B cell (primary cell): ENCODE results near the gene MARCHF3. TPM values are rescaled to one million over a fixed set of nuclear protein-coding genes. Genes with fewer than 3 reads are reported as not detected.

Source experiments
- ATAC-seq: fragments of 200-7000 bp; cut with Tn5 transposase; one replicate; pipeline ENCODE4 v1.10.0; 2021; ENCODE audit warnings: low read depth, mild to moderate bottlenecking, moderate number of reproducible peaks, moderate library complexity
- CTCF ChIA-PET: fragments of 350-600 bp; sonication (Branson Sonifier 250); formaldehyde crosslinking; loops from one replicate; lab custom pipeline; 2021; ENCODE audit warnings: antibody characterized with exemption, inconsistent platforms; lab: Charles Lee
- POLR2A ChIA-PET: fragments of 350-600 bp; sonication (Branson Sonifier 250); formaldehyde crosslinking; loops from one replicate; lab custom pipeline; 2021; ENCODE audit warnings: antibody characterized with exemption; lab: Charles Lee
- DNase-seq: peaks from one replicate; pipeline ENCODE4 v3.0.0; 2013
- H2AFZ ChIP-seq: 2 replicates; pipeline ENCODE4 v1.6.1; 2012; ENCODE audit warnings: mild to moderate bottlenecking, low read depth, low read length; ENCODE audit not compliant: insufficient read depth, poor library complexity, severe bottlenecking
- H3K27ac ChIP-seq, 2 donors: 1 replicate in 1 of 2; 2 replicates in 1 of 2; pipeline ENCODE4 v1.5.1; 2012 to 2013; ENCODE audit warnings: low read length in 2 of 2, mild to moderate bottlenecking in 2 of 2, moderate library complexity in 1 of 2
- H3K27me3 ChIP-seq, 4 experiments: fragments of 200-600 bp in 1 of 4; sonication (generic) in 1 of 4; replicated peaks in 1 of 4; 1 replicate in 2 of 4; 2 replicates in 2 of 4; pipeline versions ENCODE4 v1.6.1 to v1.7.0; 2013 to 2016; ENCODE audit warnings: low read length in 3 of 4, mild to moderate bottlenecking in 2 of 4, mixed read lengths in 1 of 4, moderate library complexity in 1 of 4; ENCODE audit not compliant: insufficient read depth in 4 of 4, control insufficient read depth in 3 of 4; ENCODE audit errors: control extremely low read depth in 1 of 4
- H3K36me3 ChIP-seq, 2 experiments: replicated peaks in 1 of 2; 1 replicate in 1 of 2; 2 replicates in 1 of 2; pipeline versions ENCODE4 v1.6.1 to v1.7.1; 2013; ENCODE audit warnings: low read length in 1 of 2; ENCODE audit not compliant: insufficient read depth in 2 of 2, control insufficient read depth in 1 of 2; ENCODE audit errors: control extremely low read depth in 1 of 2, extremely low read depth in 1 of 2
- H3K4me1 ChIP-seq, 2 donors: fragments of 200-600 bp in 1 of 2; sonication (generic) in 1 of 2; 1 replicate in 1 of 2; 2 replicates in 1 of 2; pipeline versions ENCODE4 v1.5.1 to v1.6.1; 2013 to 2017; ENCODE audit warnings: low read length in 2 of 2; ENCODE audit not compliant: control insufficient read depth in 2 of 2, insufficient read depth in 2 of 2
- H3K4me2 ChIP-seq: replicated peaks from 2 replicates; pipeline ENCODE3; 2012; ENCODE audit warnings: mild to moderate bottlenecking, low read depth, low read length; ENCODE audit not compliant: poor library complexity, severe bottlenecking
- H3K4me3 ChIP-seq, 5 experiments: fragments of 200-600 bp in 1 of 5; sonication (generic) in 1 of 5; 1 replicate in 3 of 5; 2 replicates in 2 of 5; pipeline versions ENCODE4 v1.5.1 to v1.7.0; 2011 to 2016; ENCODE audit warnings: low read length in 4 of 5, mild to moderate bottlenecking in 4 of 5, low read depth in 2 of 5, control low read depth in 1 of 5, moderate library complexity in 1 of 5; ENCODE audit not compliant: insufficient read depth in 1 of 5; ENCODE audit errors: control extremely low read depth in 1 of 5, extremely low read depth in 1 of 5
- H3K79me2 ChIP-seq: fragments of 200-600 bp; sonication (generic); one replicate; pipeline ENCODE4 v1.6.0; 2016; ENCODE audit warnings: low read length; ENCODE audit not compliant: control insufficient read depth, insufficient read depth
- H3K9ac ChIP-seq: fragments of 200-600 bp; sonication (generic); 2 replicates; pipeline ENCODE4 v1.6.1; 2017; ENCODE audit warnings: mild to moderate bottlenecking, low read length, moderate library complexity
- H3K9me3 ChIP-seq, 3 donors: one replicate each; pipeline versions ENCODE4 v1.6.1 to v1.7.1; 2013; ENCODE audit warnings: low read length in 2 of 3; ENCODE audit not compliant: control insufficient read depth in 2 of 3, insufficient read depth in 1 of 3; ENCODE audit errors: control extremely low read depth in 1 of 3
- H4K20me1 ChIP-seq: 2 replicates; pipeline ENCODE4 v1.6.0; 2012; ENCODE audit warnings: mild to moderate bottlenecking, low read length; ENCODE audit not compliant: insufficient read depth, control insufficient read depth, poor library complexity, severe bottlenecking
- H3K27ac Mint-ChIP-seq: one replicate; pipeline ENCODE4 v1.8.0; 2021; ENCODE audit warnings: mixed read lengths
- H3K27me3 Mint-ChIP-seq: one replicate; pipeline ENCODE4 v1.8.0; 2021; ENCODE audit warnings: mixed read lengths
- H3K4me1 Mint-ChIP-seq: one replicate; pipeline ENCODE4 v1.8.0; 2021; ENCODE audit warnings: mixed read lengths
- H3K4me3 Mint-ChIP-seq: one replicate; pipeline ENCODE4 v1.8.0; 2021; ENCODE audit warnings: mixed read lengths
- H3K9me3 Mint-ChIP-seq: one replicate; pipeline ENCODE4 v1.8.0; 2022; ENCODE audit warnings: mixed read lengths; ENCODE audit not compliant: insufficient read depth
- CTCF ChIP-seq: fragments of 200-600 bp; IDR thresholded peaks from one replicate; pipeline ENCODE4 v1.8.0; 2022; ENCODE audit warnings: antibody characterized with exemption, mild to moderate bottlenecking
- EZH2 ChIP-seq: IDR thresholded peaks from 2 replicates; pipeline ENCODE4 v1.6.1; 2012; ENCODE audit warnings: borderline replicate concordance, low read depth, mild to moderate bottlenecking, moderate library complexity, low read length; ENCODE audit not compliant: insufficient read depth, poor library complexity, severe bottlenecking
- WGBS: methylation state at CpG from one replicate; pipeline ENCODE4 v1.1.5; 2013; ENCODE audit warnings: missing lambda C conversion rate; ENCODE audit not compliant: insufficient coverage; 5-methylcytosine and 5-hydroxymethylcytosine counted together
- intact Hi-C: fragments of 100-400 bp; cut with micrococcal nuclease; formaldehyde crosslinking; loops from one replicate; pipeline ENCODE4 v1.10.0; 2022
- polyA plus RNA-seq: library from polyadenylated mRNA; depleted of rRNA; stranded (reverse); fragments of >200 nt; gene quantifications from 2 replicates; pipeline ENCODE4 v1.2.3, GENCODE V29; 2012
- total RNA-seq, 2 donors: library from RNA; stranded (reverse); fragments of 120-200 nt in 1 of 2; gene quantifications; 1 replicate in 1 of 2; 2 replicates in 1 of 2; pipeline versions ENCODE4 v1.2.3 to v1.2.4, GENCODE V29; 2013 to 2022

Gene MARCHF3
- total and polyA plus RNA-seq, 2 donors (not counting 1 experiment from before 2014, with no cell fraction given), result 31.6 to 35.0 TPM

- no peaks in the 10 kb centered on the region for H3K36me3 ChIP-seq
- H3K9me3 ChIP-seq, result no peaks in the 10 kb centered on the region
- H3K4me3 Mint-ChIP-seq, result peak overlapping the region; percentile 6
- no peaks in the 10 kb centered on the region for H3K27me3 ChIP-seq
- H3K4me1 Mint-ChIP-seq, result peaks cover 61% of the 10 kb centered on the region
- ChIA-PET CTCF (interaction anchor here (0.7 to 1.3 kb wide), 2 partner anchors 26 to 49 kb away, joined by 3 to 4 read pairs; no protein-coding TSS in a partner anchor), POLR2A (no interaction called here)
- H3K27ac ChIP-seq, result peak overlapping the region in 1 of 2 donors; percentile 44
- no peak overlapping the region for H3K9ac ChIP-seq
- peak overlapping the region; percentile 25 for H3K4me2 ChIP-seq
- intact Hi-C loops, result no loop called here
- H3K79me2 ChIP-seq, result peaks cover 68% of the 10 kb centered on the region
- DNase-seq (no peak), ATAC-seq (no peak)
- no peaks in the 10 kb centered on the region for H3K9me3 Mint-ChIP-seq
- no peak overlapping the region for H2AFZ ChIP-seq
- H4K20me1 ChIP-seq, result no peaks in the 10 kb centered on the region
- H3K27me3 Mint-ChIP-seq, result no peaks in the 10 kb centered on the region
- H3K4me1 ChIP-seq, result peaks cover 41 to 60% of the 10 kb centered on the region in 2 donors
- H3K4me3 ChIP-seq, result no peak overlapping the region
- no peak for TF ChIP-seq EZH2
- TF ChIP-seq CTCF, result no peak
- H3K27ac Mint-ChIP-seq, result peak overlapping the region; percentile 39
Measured at GRCh38 chr5:126965487-126965886, 64.9 kb downstream of the MARCHF3 start.

GRCh38 chr5:126965061-126965475 is 65.3 kb downstream of the MARCHF3 start:
- H2AFZ ChIP-seq, result no peak overlapping the region
- peak overlapping the region; percentile 25 for H3K4me2 ChIP-seq
- H3K4me1 ChIP-seq, result peaks cover 37 to 56% of the 10 kb centered on the region in 2 donors
- no peaks in the 10 kb centered on the region for H3K27me3 Mint-ChIP-seq
- H3K9ac ChIP-seq, result no peak overlapping the region
- no peaks in the 10 kb centered on the region for H3K36me3 ChIP-seq
- no peak for DNase-seq
- no peaks in the 10 kb centered on the region for H4K20me1 ChIP-seq
- CTCF ChIA-PET, result interaction anchor here (0.7 to 1.8 kb wide), 3 partner anchors 22 to 49 kb away, joined by 3 to 4 read pairs (median 4); no protein-coding TSS in a partner anchor
- TF ChIP-seq EZH2, result no peak
- TF ChIP-seq CTCF, result no peak
- peak; percentile 32 for ATAC-seq
- WGBS, result no CpG with 5 or more reads among the region's 2 CpGs
- peak overlapping the region; percentile 6 for H3K4me3 Mint-ChIP-seq
- no peaks in the 10 kb centered on the region for H3K9me3 Mint-ChIP-seq
- POLR2A ChIA-PET, result interaction anchor here (0.7 to 1.0 kb wide), 2 partner anchors 96 to 111 kb away, joined by 3 to 6 read pairs; no protein-coding TSS in a partner anchor
- intact Hi-C loops, result no loop called here
- peaks cover 59% of the 10 kb centered on the region for H3K4me1 Mint-ChIP-seq
- no peaks in the 10 kb centered on the region for H3K27me3 ChIP-seq
- H3K27ac ChIP-seq, result peak overlapping the region in 1 of 2 donors; percentile 44
- H3K9me3 ChIP-seq, result no peaks in the 10 kb centered on the region
- peaks cover 68% of the 10 kb centered on the region for H3K79me2 ChIP-seq
- H3K27ac Mint-ChIP-seq, result peak overlapping the region; percentile 39
- no peak overlapping the region for H3K4me3 ChIP-seq
